HG03175 (cell line): Measurements from ENCODE around the gene KXD1.

Experiments used
- ATAC-seq: cut with Tn5 transposase; IDR thresholded peaks from one replicate; pipeline ENCODE4 v1.9.1; 2021; ENCODE audit warnings: mild to moderate bottlenecking, moderate library complexity; ENCODE audit not compliant: unreplicated experiment

KXD1 gene

GRCh38 chr19:18612051-18612771, 54.5 kb downstream of the KXD1 start:
- ATAC-seq: no peak

GRCh38 chr19:18612772-18613588, 55.3 kb downstream of the KXD1 start, which contains the start of gene TMEM59L:
TSS of gene TMEM59L (plus strand) at chr19:18612870. CDS start at chr19:18612959, 89 bp downstream.
- ATAC-seq: no peak

GRCh38 chr19:18613589-18614234, 56.0 kb downstream of the KXD1 start:
- no peak for ATAC-seq

- ATAC-seq: no peak
These were observed 58.4 kb downstream of the KXD1 start for GRCh38 chr19:18616023-18616422.

- ATAC-seq: no peak
These were observed 59.9 kb downstream of the KXD1 start for GRCh38 chr19:18617562-18617961.

- ATAC-seq: no peak
These were observed 60.6 kb downstream of the KXD1 start for GRCh38 chr19:18618236-18618635.
